GM19023 (cell line): ENCODE measurements around the gene RALGPS2.

Experiments used
- ATAC-seq: cut with Tn5 transposase; IDR thresholded peaks from one replicate; pipeline ENCODE4 v1.9.1; 2021; ENCODE audit warnings: mild to moderate bottlenecking, moderate library complexity; ENCODE audit not compliant: unreplicated experiment

The RALGPS2 gene

GRCh38 chr1:178912597-178912996 is 187.6 kb downstream of the RALGPS2 start:
- no peak for ATAC-seq

- ATAC-seq: no peak
Measured at GRCh38 chr1:178916448-178917174, 191.6 kb downstream of the RALGPS2 start.

GRCh38 chr1:178918308-178918707 is 193.3 kb downstream of the RALGPS2 start:
- no peak for ATAC-seq

- no peak for ATAC-seq
Measured at GRCh38 chr1:178918955-178919354, 193.9 kb downstream of the RALGPS2 start.

- no peak for ATAC-seq
Measured at GRCh38 chr1:178919581-178919980, 194.5 kb downstream of the RALGPS2 start.

- ATAC-seq: no peak
Measured at GRCh38 chr1:178921499-178921898, 196.5 kb downstream of the RALGPS2 start.

GRCh38 chr1:178923512-178923911 is 198.5 kb downstream of the RALGPS2 start:
- ATAC-seq: no peak

GRCh38 chr1:178926046-178926445 is 201.0 kb downstream of the RALGPS2 start:
- ATAC-seq: no peak

- no peak for ATAC-seq
Measured at GRCh38 chr1:178927003-178927402, 202.0 kb downstream of the RALGPS2 start.

- ATAC-seq: no peak
Measured at GRCh38 chr1:178928041-178928440, 203.0 kb downstream of the RALGPS2 start.

- ATAC-seq: no peak
Measured at GRCh38 chr1:178928976-178929375, 203.9 kb downstream of the RALGPS2 start.

GRCh38 chr1:178931858-178932551 is 207.0 kb downstream of the RALGPS2 start:
- no peak for ATAC-seq

GRCh38 chr1:178932552-178932906 is 207.5 kb downstream of the RALGPS2 start:
- no peak for ATAC-seq

GRCh38 chr1:178933105-178933561 is 208.1 kb downstream of the RALGPS2 start:
- ATAC-seq: no peak

- no peak for ATAC-seq
Measured at GRCh38 chr1:178933709-178934490, 208.9 kb downstream of the RALGPS2 start.

GRCh38 chr1:178934546-178934945 is 209.5 kb downstream of the RALGPS2 start:
- no peak for ATAC-seq

GRCh38 chr1:178935610-178936009 is 210.6 kb downstream of the RALGPS2 start:
- no peak for ATAC-seq

- no peak for ATAC-seq
Measured at GRCh38 chr1:178937695-178938094, 212.7 kb downstream of the RALGPS2 start.

GRCh38 chr1:178938101-178938958 is 213.3 kb downstream of the RALGPS2 start:
- no peak for ATAC-seq

- no peak for ATAC-seq
Measured at GRCh38 chr1:178938959-178939317, 213.9 kb downstream of the RALGPS2 start.
